ENCODE data around the gene PPP1R3F. TPM values are rescaled to one million over a fixed set of nuclear protein-coding genes. Genes with fewer than 3 reads are reported as not detected.
A peak's percentile ranks its signal among the peaks of the same experiment; 100 is the strongest.

Gene PPP1R3F
- total RNA-seq, 2 donors from 2014 or later: 8.3 to 10.8 TPM

DNA sequence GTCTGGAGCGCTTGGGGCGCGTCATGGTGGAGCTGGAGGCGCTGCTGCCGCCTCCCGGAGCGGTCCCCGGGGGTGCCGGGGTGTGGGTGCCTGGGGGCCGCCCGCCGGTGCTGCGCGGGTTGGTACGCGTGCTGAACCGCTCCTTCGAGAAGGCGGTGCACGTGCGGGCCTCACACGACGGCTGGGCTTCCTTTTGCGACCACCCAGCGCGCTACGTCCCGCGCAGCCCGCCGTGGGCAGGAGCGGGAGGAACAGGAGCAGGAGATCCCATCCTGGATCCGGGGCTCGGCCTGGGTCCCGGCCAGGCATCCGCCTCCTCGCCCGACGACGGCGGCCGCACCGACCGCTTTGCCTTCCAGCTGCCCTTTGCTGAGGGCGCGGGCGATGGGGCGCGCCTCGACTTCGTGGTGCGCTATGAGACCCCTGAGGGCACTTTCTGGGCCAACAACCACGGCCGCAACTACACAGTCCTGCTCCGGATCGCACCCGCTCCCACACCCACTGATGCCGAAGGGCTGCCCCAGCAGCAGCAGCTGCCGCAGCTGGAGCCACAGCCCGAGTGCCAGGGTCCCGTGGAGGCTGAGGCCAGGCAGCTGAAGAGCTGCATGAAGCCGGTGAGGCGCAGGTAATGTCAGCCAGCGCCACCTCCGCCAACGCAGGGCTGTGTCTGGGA lies 792 bp downstream of the PPP1R3F start:
- Mint-ChIP-seq H3K36me3 (ENCODE audit: low read depth) (peaks cover 2% of the 10 kb centered on the region), H3K27ac (peak overlapping the region; percentile 49), H3K27me3 (no peaks in the 10 kb centered on the region), H3K4me3 (peak overlapping the region; percentile 78), H3K4me1 (peaks cover 36% of the 10 kb centered on the region)
- DNase-seq: no peak
- ATAC-seq: no peak
- no peaks in the 10 kb centered on the region for H3K9me3 ChIP-seq (ENCODE audit: control insufficient read depth, low read length, poor library complexity, severe bottlenecking)

GRCh38 chrX:49271341-49271740 lies 1.7 kb downstream of the PPP1R3F start:
- Mint-ChIP-seq H3K27ac (peak overlapping the region; percentile 49), H3K4me3 (peak overlapping the region; percentile 78), H3K4me1 (peaks cover 43% of the 10 kb centered on the region), H3K36me3 (ENCODE audit: low read depth) (peaks cover 2% of the 10 kb centered on the region), H3K27me3 (no peaks in the 10 kb centered on the region)
- no peak for ATAC-seq
- DNase-seq: no peak
- H3K9me3 ChIP-seq (ENCODE audit: control insufficient read depth, low read length, poor library complexity, severe bottlenecking): no peaks in the 10 kb centered on the region

GRCh38 chrX:49272421-49272820 lies 2.8 kb downstream of the PPP1R3F start:
- H3K4me1 Mint-ChIP-seq: peaks cover 48% of the 10 kb centered on the region
- no peak for DNase-seq
- peak overlapping the region; percentile 82 for H3K4me3 Mint-ChIP-seq
- no peaks in the 10 kb centered on the region for H3K9me3 ChIP-seq (ENCODE audit: control insufficient read depth, low read length, poor library complexity, severe bottlenecking)
- H3K27me3 Mint-ChIP-seq: no peaks in the 10 kb centered on the region
- H3K27ac Mint-ChIP-seq: peak overlapping the region; percentile 49
- peaks cover 2% of the 10 kb centered on the region for H3K36me3 Mint-ChIP-seq (ENCODE audit: low read depth)
- ATAC-seq: no peak

- no peaks in the 10 kb centered on the region for H3K27me3 Mint-ChIP-seq
- peaks cover 2% of the 10 kb centered on the region for H3K36me3 Mint-ChIP-seq (ENCODE audit: low read depth)
- DNase-seq (peak in 1 of 3 donors; percentile 18), ATAC-seq (peak; percentile 14)
- H3K4me1 Mint-ChIP-seq: peaks cover 54% of the 10 kb centered on the region
- no peaks in the 10 kb centered on the region for H3K9me3 ChIP-seq (ENCODE audit: control insufficient read depth, low read length, poor library complexity, severe bottlenecking)
- H3K4me3 Mint-ChIP-seq: peak overlapping the region; percentile 82
- H3K27ac Mint-ChIP-seq: peak overlapping the region; percentile 49
Measured at GRCh38 chrX:49273181-49273727, 3.7 kb downstream of the PPP1R3F start.

DNA sequence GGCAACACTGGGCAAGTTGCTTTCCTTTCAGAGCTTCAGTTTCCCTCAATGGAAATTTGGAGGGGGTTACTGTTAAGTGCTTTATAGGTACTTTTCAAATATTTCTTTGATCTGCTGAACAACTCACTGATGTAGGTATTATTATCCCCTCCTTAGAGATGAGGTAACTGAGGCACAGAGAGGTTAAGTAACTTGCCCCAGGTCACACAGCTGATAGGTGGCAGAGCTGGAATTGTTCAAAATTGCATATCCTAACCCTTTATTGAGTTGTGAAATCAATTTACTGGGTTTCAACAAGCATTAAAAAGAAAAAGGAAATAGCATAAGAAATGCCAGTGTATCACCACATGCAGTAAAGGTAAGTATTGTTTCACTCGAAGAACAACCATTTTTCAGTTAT lies 6.6 kb downstream of the PPP1R3F start:
- H3K9me3 ChIP-seq (ENCODE audit: control insufficient read depth, low read length, poor library complexity, severe bottlenecking): no peaks in the 10 kb centered on the region
- Mint-ChIP-seq H3K36me3 (ENCODE audit: low read depth) (peaks cover 2% of the 10 kb centered on the region), H3K27me3 (no peaks in the 10 kb centered on the region), H3K4me1 (peaks cover 54% of the 10 kb centered on the region), H3K27ac (peak overlapping the region; percentile 32), H3K4me3 (no peak overlapping the region)
- ATAC-seq (no peak), DNase-seq (no peak)

DNA sequence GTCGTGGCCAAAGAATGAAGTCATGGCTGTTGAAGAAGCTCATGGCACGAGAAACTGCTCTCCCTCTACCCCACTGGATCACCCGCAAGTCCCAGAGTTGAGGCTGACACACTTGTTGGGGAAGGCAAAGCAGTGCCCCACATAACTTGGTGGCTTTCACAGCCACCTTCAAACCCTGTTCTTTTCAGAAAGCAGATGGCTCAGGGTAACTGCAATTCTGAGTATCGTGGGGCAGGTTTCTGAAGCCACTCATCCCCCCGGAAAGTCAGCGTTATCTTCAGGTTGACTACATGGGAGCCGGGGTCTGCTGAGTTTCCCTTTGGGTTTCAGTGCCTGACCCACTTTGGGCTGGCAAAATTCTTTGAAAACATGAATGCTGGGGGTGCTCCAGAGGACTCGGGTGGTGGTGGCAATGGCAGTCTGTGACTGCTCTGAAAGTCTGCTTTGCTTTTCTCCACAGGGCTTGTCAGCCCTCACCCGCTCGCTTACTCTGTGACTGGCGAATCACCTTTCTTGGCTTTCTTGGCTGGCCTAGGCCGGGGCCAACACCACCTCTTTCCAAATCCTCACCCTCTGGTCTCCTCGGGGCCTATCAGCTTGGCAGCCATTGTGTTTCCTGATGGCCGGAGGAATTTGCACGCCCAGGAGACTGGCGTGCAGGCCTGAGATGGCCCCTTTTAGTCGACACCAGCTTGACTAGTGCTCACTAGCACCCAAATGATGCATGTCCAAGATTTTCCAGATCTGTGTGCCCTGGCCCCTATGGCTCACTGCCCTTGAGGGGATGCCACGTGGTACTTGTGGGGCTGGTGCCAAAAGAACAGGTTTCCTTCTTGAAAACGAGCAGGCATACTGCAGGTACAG lies 7.3 kb downstream of the PPP1R3F start:
- no peaks in the 10 kb centered on the region for H3K9me3 ChIP-seq (ENCODE audit: control insufficient read depth, low read length, poor library complexity, severe bottlenecking)
- Mint-ChIP-seq H3K4me1 (peaks cover 51% of the 10 kb centered on the region), H3K4me3 (peak overlapping the region; percentile 69), H3K27me3 (no peaks in the 10 kb centered on the region), H3K27ac (peak overlapping the region; percentile 91), H3K36me3 (ENCODE audit: low read depth) (peaks cover 2% of the 10 kb centered on the region)
- ATAC-seq: no peak
- DNase-seq: no peak

DNA sequence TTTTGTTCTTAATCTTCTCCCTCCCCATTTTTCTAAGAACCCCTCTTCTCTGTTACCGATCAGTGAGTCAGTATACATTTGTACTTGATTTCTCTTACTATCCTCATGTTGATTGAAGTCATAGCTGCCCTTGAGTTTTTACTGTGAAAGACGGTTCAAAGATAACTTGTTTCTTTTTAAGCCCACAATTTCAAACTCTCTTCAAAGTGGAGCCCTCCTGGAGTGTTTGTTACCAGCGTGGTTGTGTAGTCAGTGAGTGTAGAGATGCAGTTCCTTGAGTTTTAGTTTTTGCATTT lies 7.9 kb downstream of the PPP1R3F start:
- Mint-ChIP-seq H3K4me3 (peak overlapping the region; percentile 69), H3K27ac (peak overlapping the region; percentile 91), H3K4me1 (peaks cover 53% of the 10 kb centered on the region), H3K36me3 (ENCODE audit: low read depth) (peaks cover 2% of the 10 kb centered on the region), H3K27me3 (no peaks in the 10 kb centered on the region)
- DNase-seq (no peak), ATAC-seq (no peak)
- H3K9me3 ChIP-seq (ENCODE audit: control insufficient read depth, low read length, poor library complexity, severe bottlenecking): no peaks in the 10 kb centered on the region

GRCh38 chrX:49278081-49278480 lies 8.5 kb downstream of the PPP1R3F start:
- H3K4me1 Mint-ChIP-seq: peaks cover 52% of the 10 kb centered on the region
- DNase-seq (no peak), ATAC-seq (no peak)
- peaks cover 2% of the 10 kb centered on the region for H3K36me3 Mint-ChIP-seq (ENCODE audit: low read depth)
- no peaks in the 10 kb centered on the region for H3K9me3 ChIP-seq (ENCODE audit: control insufficient read depth, low read length, poor library complexity, severe bottlenecking)
- H3K27me3 Mint-ChIP-seq: no peaks in the 10 kb centered on the region
- H3K4me3 Mint-ChIP-seq: peak overlapping the region; percentile 69
- peak overlapping the region; percentile 91 for H3K27ac Mint-ChIP-seq

DNA sequence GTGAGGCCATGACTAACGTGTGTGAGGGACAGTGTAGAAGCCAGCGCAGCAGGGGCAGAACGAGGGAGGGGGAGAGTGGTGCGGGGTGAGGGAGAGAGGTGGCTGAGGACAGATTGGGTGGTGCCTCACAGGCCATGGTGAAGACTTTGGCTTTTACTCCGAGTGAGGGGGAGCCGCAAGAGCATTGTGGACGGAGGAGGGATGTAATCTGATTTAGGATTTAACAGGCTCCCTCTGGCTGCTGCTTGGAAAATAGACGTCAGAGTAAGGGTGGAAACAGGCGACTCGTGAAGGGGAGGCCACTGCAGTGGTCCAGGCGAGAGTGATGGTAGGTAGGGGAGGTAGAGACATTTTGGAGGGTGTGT lies 13.0 kb downstream of the PPP1R3F start:
- no peaks in the 10 kb centered on the region for H3K9me3 ChIP-seq (ENCODE audit: control insufficient read depth, low read length, poor library complexity, severe bottlenecking)
- Mint-ChIP-seq H3K4me3 (no peak overlapping the region), H3K27me3 (no peaks in the 10 kb centered on the region), H3K36me3 (ENCODE audit: low read depth) (no peaks in the 10 kb centered on the region), H3K4me1 (peaks cover 24% of the 10 kb centered on the region), H3K27ac (no peak overlapping the region)
- ATAC-seq (no peak), DNase-seq (no peak)

DNA sequence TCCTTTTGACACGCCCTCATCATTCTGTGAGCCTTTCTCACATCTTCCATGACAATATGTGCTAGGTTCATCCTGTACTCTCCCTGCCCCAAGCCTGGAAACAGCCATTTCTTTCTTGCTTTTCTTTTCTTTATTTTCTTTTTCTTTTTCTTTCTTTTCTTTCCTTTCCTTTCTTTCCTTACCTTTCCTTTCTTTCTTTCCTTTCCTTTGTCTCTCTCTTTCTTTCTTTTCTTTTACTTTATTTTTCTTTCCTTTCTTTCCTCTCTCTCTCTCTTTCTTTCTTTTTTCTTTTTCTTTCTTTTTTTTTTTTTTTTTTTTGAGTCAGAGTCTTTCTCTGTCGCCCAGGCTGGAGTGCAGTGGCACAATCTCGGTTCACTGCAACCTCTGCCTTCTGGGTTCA lies 14.6 kb downstream of the PPP1R3F start:
- DNase-seq (no peak), ATAC-seq (no peak)
- Mint-ChIP-seq H3K4me3 (no peak overlapping the region), H3K27ac (no peak overlapping the region), H3K27me3 (no peaks in the 10 kb centered on the region), H3K36me3 (ENCODE audit: low read depth) (no peaks in the 10 kb centered on the region), H3K4me1 (peaks cover 18% of the 10 kb centered on the region)
- H3K9me3 ChIP-seq (ENCODE audit: control insufficient read depth, low read length, poor library complexity, severe bottlenecking): no peaks in the 10 kb centered on the region

DNA sequence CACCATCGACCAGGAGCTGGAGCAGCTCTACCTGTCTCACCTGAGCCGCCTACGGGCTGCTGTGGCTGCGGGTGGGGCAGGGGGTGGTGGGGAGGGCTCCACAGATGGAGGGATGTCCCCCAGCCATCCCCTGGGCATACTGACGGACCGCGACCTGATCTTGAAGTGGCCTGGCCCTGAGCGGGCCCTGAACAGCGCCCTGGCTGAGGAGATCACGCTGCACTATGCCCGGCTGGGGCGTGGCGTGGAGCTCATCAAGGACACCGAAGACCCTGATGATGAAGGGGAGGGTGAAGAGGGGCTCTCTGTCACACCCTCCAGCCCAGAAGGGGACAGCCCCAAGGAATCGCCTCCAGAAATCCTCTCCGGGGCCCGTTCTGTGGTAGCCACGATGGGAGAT lies 16.5 kb downstream of the PPP1R3F start:
- Mint-ChIP-seq H3K27me3 (no peaks in the 10 kb centered on the region), H3K4me3 (no peak overlapping the region), H3K4me1 (peaks cover 13% of the 10 kb centered on the region), H3K36me3 (ENCODE audit: low read depth) (no peaks in the 10 kb centered on the region), H3K27ac (no peak overlapping the region)
- ATAC-seq (no peak), DNase-seq (no peak)
- no peaks in the 10 kb centered on the region for H3K9me3 ChIP-seq (ENCODE audit: control insufficient read depth, low read length, poor library complexity, severe bottlenecking)

- Mint-ChIP-seq H3K36me3 (ENCODE audit: low read depth) (no peaks in the 10 kb centered on the region), H3K27ac (no peak overlapping the region), H3K4me1 (peaks cover 13% of the 10 kb centered on the region), H3K4me3 (no peak overlapping the region), H3K27me3 (no peaks in the 10 kb centered on the region)
- ATAC-seq: no peak
- no peaks in the 10 kb centered on the region for H3K9me3 ChIP-seq (ENCODE audit: control insufficient read depth, low read length, poor library complexity, severe bottlenecking)
- no peak for DNase-seq
Measured at GRCh38 chrX:49286581-49286980, 17.0 kb downstream of the PPP1R3F start.

DNA sequence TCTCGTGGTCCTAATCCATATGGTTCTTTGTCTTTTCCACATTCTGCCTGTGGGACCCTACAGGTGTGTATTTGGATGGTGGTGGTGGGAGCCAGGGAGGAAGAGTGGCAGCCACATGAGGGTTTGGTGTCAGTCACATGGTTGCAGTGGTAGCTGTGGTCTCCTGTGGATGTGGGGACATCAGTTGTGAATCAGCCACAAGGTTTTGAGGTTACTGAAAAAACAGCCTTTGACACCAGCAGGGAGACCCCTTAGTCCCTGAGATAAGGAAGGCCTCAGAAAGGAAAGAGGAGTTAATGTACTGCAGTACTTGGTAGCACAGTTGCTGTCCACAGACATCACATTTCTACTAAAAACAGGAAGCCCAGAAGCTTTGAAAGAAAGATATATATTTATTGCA lies 18.1 kb downstream of the PPP1R3F start:
- DNase-seq (no peak), ATAC-seq (no peak)
- no peaks in the 10 kb centered on the region for H3K9me3 ChIP-seq (ENCODE audit: control insufficient read depth, low read length, poor library complexity, severe bottlenecking)
- no peaks in the 10 kb centered on the region for H3K36me3 Mint-ChIP-seq (ENCODE audit: low read depth)
- H3K27me3 Mint-ChIP-seq: no peaks in the 10 kb centered on the region
- peaks cover 11% of the 10 kb centered on the region for H3K4me1 Mint-ChIP-seq
- H3K27ac Mint-ChIP-seq: no peak overlapping the region
- no peak overlapping the region for H3K4me3 Mint-ChIP-seq
